GM12878 (cell line): Measurements from ENCODE around the gene SLC25A36. TPM values are rescaled to one million over a fixed set of nuclear protein-coding genes. Genes with fewer than 3 reads are reported as not detected.
A peak's percentile ranks its signal among the peaks of the same experiment; 100 is the strongest.

ENCODE experiments used
- CBFB ChIP-seq: IDR thresholded peaks from 2 replicates; pipeline ENCODE4 v1.6.1; 2016; ENCODE audit warnings: antibody characterized with exemption, low read depth
- CHD2 ChIP-seq: IDR thresholded peaks from 2 replicates; pipeline ENCODE4 v1.6.1; 2011; ENCODE audit warnings: low read depth, low read length, improper control_type of control experiment, borderline replicate concordance
- EGR1 ChIP-seq, 2 experiments: IDR thresholded peaks; 1 replicate in 1 of 2; 2 replicates in 1 of 2; pipeline ENCODE4 v1.6.1; 2011 to 2012; ENCODE audit warnings: low read depth in 2 of 2, low read length in 2 of 2, borderline replicate concordance in 1 of 2, mild to moderate bottlenecking in 1 of 2, moderate library complexity in 1 of 2
- EP300 ChIP-seq, 2 experiments: fragments of 150-350 bp in 1 of 2; IDR thresholded peaks; 2 replicates each; pipeline ENCODE4 v1.6.1; 2011 to 2012; ENCODE audit warnings: low read depth in 2 of 2, low read length in 2 of 2, borderline replicate concordance in 1 of 2, improper control_type of control experiment in 1 of 2, inconsistent platforms in 1 of 2; ENCODE audit not compliant: control insufficient read depth in 1 of 2
- HDGF ChIP-seq: fragments of 450-650 bp; IDR thresholded peaks from 2 replicates; pipeline ENCODE4 v1.6.1; 2016; ENCODE audit warnings: antibody characterized with exemption
- MLLT1 ChIP-seq: fragments of 450-650 bp; IDR thresholded peaks from 2 replicates; pipeline ENCODE4 v1.6.1; 2016; ENCODE audit warnings: mild to moderate bottlenecking
- MYC ChIP-seq: IDR thresholded peaks from 2 replicates; pipeline ENCODE4 v1.6.1; 2011; ENCODE audit warnings: mild to moderate bottlenecking, low read length, moderate library complexity, inconsistent platforms; ENCODE audit not compliant: insufficient read depth, insufficient replicate concordance, insufficient read length, severe bottlenecking
- NBN ChIP-seq: fragments of 450-650 bp; IDR thresholded peaks from 2 replicates; pipeline ENCODE4 v1.6.1; 2016
- PML ChIP-seq: IDR thresholded peaks from 2 replicates; pipeline ENCODE4 v1.6.1; 2012; ENCODE audit warnings: low read length, inconsistent platforms
- TARDBP ChIP-seq: IDR thresholded peaks from 2 replicates; pipeline ENCODE4 v1.6.1; 2016; ENCODE audit warnings: borderline replicate concordance
- ZNF207 ChIP-seq: fragments of 450-650 bp; IDR thresholded peaks from 2 replicates; pipeline ENCODE4 v1.6.1; 2014; ENCODE audit warnings: antibody characterized with exemption, mild to moderate bottlenecking, borderline replicate concordance
- polyA plus RNA-seq, 11 experiments: library from polyadenylated mRNA; depleted of rRNA in 4 of 11; unstranded in 6 of 11; stranded (reverse) in 5 of 11; fragments of >200 nt; fragmentation: Nextera tagmentation in 4 of 11; fragmentation: Illumina TruSeq in 1 of 11; extraction: Ambion mirVana in 4 of 11; extraction: Trizol in 1 of 11; gene quantifications; 1 replicate in 1 of 11; 2 replicates in 10 of 11; pipeline versions ENCODE4 v1.2.1 to v1.2.3, GENCODE V29; 2011 to 2016; ENCODE audit warnings: inconsistent platforms in 2 of 11, missing spikeins in 2 of 11, low read depth in 1 of 11
- total RNA-seq, 4 experiments: library from RNA; depleted of rRNA in 3 of 4; stranded (reverse); fragments of >200 nt in 3 of 4; fragmentation: Illumina TruSeq in 1 of 4; extraction: Trizol in 1 of 4; gene quantifications; 2 replicates each; pipeline versions ENCODE4 v1.2.1 to v1.2.3, GENCODE V29; 2013 to 2021
- TF ChIP-seq, protein P1 (sequence below): fragments of 450-650 bp; IDR thresholded peaks from 2 replicates; pipeline ENCODE4 v1.6.1; 2016; ENCODE audit warnings: mild to moderate bottlenecking
- TF ChIP-seq, protein P2 (sequence below): fragments of 450-650 bp; IDR thresholded peaks from 2 replicates; pipeline ENCODE4 v1.6.1; 2017; ENCODE audit warnings: mild to moderate bottlenecking, moderate library complexity
- TF ChIP-seq, protein P3 (sequence below): fragments of 450-650 bp; IDR thresholded peaks from 2 replicates; pipeline ENCODE4 v1.6.1; 2017; ENCODE audit warnings: borderline replicate concordance
- TF ChIP-seq, protein P4 (sequence below): IDR thresholded peaks from 2 replicates; pipeline ENCODE4 v1.6.1; 2012; ENCODE audit warnings: low read depth, low read length, improper control_type of control experiment

Gene SLC25A36
- total and polyA plus RNA-seq, 10 of the 15 experiments (the other 5 are each of a cell fraction or from before 2014, with no cell fraction given) = 13.0 to 183 (median 47.7) TPM

GRCh38 chr3:140941434-140942220 lies at the start of gene SLC25A36 (continued):
- TF ChIP-seq EGR1 (IDR thresholded peaks at IDR 0.05; ENCODE audit: borderline replicate concordance in 1 of 2, low read depth in 2 of 2, low read length in 2 of 2) = peak; percentile 35 to 76
- TF ChIP-seq HDGF = peak; percentile 85
- 0 out of 2 replicates have a peak, but pooled peaks have one; percentile 36 for TF ChIP-seq MLLT1
- peak; percentile 27 for TF ChIP-seq MYC
- peak; percentile 72; the same call in 1 of the 2 replicates for TF ChIP-seq PML
- no peak for TF ChIP-seq CBFB
- TF ChIP-seq, protein P1, sequence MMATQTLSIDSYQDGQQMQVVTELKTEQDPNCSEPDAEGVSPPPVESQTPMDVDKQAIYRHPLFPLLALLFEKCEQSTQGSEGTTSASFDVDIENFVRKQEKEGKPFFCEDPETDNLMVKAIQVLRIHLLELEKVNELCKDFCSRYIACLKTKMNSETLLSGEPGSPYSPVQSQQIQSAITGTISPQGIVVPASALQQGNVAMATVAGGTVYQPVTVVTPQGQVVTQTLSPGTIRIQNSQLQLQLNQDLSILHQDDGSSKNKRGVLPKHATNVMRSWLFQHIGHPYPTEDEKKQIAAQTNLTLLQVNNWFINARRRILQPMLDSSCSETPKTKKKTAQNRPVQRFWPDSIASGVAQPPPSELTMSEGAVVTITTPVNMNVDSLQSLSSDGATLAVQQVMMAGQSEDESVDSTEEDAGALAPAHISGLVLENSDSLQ = peak; percentile 80
- peak; percentile 100 for TF ChIP-seq NBN
- no peak for TF ChIP-seq TARDBP
- TF ChIP-seq EP300 (IDR thresholded peaks at IDR 0.05; ENCODE audit: borderline replicate concordance in 1 of 2, control insufficient read depth in 1 of 2, low read depth in 2 of 2, low read length in 2 of 2) = peak in 1 of 2 experiments; percentile 49; a peak in 2 of 4 replicates
- TF ChIP-seq, protein P2, sequence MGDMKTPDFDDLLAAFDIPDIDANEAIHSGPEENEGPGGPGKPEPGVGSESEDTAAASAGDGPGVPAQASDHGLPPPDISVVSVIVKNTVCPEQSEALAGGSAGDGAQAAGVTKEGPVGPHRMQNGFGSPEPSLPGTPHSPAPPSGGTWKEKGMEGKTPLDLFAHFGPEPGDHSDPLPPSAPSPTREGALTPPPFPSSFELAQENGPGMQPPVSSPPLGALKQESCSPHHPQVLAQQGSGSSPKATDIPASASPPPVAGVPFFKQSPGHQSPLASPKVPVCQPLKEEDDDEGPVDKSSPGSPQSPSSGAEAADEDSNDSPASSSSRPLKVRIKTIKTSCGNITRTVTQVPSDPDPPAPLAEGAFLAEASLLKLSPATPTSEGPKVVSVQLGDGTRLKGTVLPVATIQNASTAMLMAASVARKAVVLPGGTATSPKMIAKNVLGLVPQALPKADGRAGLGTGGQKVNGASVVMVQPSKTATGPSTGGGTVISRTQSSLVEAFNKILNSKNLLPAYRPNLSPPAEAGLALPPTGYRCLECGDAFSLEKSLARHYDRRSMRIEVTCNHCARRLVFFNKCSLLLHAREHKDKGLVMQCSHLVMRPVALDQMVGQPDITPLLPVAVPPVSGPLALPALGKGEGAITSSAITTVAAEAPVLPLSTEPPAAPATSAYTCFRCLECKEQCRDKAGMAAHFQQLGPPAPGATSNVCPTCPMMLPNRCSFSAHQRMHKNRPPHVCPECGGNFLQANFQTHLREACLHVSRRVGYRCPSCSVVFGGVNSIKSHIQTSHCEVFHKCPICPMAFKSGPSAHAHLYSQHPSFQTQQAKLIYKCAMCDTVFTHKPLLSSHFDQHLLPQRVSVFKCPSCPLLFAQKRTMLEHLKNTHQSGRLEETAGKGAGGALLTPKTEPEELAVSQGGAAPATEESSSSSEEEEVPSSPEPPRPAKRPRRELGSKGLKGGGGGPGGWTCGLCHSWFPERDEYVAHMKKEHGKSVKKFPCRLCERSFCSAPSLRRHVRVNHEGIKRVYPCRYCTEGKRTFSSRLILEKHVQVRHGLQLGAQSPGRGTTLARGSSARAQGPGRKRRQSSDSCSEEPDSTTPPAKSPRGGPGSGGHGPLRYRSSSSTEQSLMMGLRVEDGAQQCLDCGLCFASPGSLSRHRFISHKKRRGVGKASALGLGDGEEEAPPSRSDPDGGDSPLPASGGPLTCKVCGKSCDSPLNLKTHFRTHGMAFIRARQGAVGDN = peak; percentile 91
- peak; percentile 54; the same call in 1 of the 2 replicates for TF ChIP-seq CHD2
- peak; percentile 9; the same call in 1 of the 2 replicates for TF ChIP-seq ZNF207
- TF ChIP-seq, protein P3, sequence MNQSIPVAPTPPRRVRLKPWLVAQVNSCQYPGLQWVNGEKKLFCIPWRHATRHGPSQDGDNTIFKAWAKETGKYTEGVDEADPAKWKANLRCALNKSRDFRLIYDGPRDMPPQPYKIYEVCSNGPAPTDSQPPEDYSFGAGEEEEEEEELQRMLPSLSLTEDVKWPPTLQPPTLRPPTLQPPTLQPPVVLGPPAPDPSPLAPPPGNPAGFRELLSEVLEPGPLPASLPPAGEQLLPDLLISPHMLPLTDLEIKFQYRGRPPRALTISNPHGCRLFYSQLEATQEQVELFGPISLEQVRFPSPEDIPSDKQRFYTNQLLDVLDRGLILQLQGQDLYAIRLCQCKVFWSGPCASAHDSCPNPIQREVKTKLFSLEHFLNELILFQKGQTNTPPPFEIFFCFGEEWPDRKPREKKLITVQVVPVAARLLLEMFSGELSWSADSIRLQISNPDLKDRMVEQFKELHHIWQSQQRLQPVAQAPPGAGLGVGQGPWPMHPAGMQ = no peak
- TF ChIP-seq, protein P4, sequence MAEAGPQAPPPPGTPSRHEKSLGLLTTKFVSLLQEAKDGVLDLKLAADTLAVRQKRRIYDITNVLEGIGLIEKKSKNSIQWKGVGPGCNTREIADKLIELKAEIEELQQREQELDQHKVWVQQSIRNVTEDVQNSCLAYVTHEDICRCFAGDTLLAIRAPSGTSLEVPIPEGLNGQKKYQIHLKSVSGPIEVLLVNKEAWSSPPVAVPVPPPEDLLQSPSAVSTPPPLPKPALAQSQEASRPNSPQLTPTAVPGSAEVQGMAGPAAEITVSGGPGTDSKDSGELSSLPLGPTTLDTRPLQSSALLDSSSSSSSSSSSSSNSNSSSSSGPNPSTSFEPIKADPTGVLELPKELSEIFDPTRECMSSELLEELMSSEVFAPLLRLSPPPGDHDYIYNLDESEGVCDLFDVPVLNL = peak; percentile 52
